HG02840 (cell line): ENCODE results near the gene COX6A2.
A peak's percentile ranks its signal among the peaks of the same experiment; 100 is the strongest.
"Not testable (repeated sequence)": the region's sequence is repeated elsewhere in the genome, so short reads cannot be mapped to it uniquely, and the experiment has no call there.

ENCODE experiments used
- ATAC-seq: cut with Tn5 transposase; IDR thresholded peaks from one replicate; pipeline ENCODE4 v1.9.1; 2021; ENCODE audit warnings: mild to moderate bottlenecking, moderate library complexity, moderate number of reproducible peaks; ENCODE audit not compliant: unreplicated experiment, low FRiP score

Gene COX6A2

DNA sequence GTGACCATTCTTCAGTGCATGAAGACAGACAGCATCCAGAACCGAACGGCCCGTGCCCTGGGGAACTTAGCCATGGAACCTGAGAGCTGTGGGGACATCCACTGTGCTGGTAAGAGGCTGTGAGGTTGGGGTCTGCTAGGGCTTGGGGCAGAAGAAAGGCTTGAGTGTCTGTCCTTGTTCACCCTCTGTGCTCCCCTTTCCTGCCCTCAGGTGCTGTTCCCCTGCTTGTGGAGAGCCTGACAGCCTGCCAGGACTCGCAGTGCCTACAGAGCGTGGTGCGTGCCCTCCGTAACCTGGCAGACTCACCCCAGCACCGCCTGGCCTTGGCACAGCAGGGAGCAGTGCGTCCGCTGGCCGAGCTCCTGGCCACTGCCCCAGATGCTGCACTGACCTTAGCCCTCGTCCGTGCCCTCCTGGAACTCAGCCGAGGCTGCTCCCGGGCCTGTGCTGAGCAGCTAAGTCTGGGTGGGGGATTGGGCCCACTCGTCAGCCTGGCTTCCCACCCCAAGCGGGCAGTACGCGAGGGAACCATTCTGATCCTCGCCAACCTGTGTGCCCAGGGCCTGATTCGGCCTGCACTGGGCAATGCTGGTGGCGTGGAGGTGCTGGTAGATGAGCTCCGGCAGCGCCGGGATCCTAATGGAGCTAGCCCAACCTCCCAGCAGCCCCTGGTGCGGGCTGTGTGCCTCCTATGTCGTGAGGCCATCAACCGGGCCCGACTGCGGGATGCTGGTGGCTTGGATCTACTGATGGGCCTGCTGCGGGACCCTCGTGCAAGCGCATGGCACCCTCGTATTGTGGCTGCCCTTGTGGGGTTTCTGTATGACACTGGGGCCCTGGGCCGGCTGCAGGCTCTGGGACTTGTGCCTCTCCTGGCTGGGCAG, 34.0 kb upstream of the COX6A2 start:
- ATAC-seq, result no peak

DNA sequence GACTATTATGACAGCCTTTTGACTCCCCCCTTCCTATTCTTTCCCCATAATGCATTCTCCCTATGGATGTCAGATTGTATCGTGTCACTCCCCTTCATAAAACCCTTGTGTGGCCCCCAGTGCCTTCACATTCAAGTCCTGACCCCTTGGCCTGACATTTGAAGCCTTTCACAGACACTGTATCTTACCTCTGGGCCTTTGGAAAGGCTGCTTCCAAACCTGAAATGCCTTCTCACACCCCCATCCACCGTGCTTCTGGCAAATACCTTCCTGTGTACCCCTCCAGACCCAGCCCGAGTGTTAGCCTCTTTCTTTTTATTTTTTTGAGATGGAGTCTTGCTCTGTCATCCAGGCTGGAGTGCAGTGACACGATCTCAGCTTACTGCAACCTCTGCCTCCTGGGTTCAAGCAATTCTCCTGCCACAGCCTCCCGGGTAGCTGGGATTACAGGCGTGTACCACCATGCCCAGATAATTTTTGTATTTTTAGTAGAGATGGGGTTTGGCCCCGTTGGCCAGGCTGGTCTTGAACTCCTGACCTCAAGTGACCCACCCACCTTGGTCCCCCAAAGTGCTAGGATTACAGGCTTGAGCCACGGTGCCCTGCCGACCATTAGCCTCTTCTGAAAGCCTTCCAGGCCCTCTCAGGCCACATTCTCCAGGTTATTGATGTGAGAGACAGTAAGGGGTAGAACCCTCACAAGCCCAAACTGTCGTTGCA, 33.2 kb upstream of the COX6A2 start:
- no peak for ATAC-seq

DNA sequence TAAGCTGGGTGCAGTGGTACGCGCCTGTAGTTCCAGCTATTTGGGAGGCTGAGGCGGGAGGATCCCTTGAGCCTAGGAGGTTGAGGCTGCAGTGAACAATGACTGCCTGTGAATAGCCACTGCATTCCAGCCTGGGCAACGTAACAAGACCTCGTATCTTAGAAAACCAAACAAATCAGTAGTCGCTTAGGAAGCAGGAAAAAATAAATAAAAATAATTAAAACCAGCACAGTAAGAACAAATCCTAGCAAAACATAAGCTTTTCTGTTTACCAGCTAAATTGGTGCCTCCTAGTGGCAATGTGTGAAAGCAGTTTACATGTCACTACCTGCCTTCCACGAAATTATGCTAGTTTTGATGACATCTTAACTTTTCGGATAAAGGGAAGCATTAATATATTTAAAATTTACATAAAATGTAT, 32.4 kb upstream of the COX6A2 start:
- ATAC-seq, result no peak

DNA sequence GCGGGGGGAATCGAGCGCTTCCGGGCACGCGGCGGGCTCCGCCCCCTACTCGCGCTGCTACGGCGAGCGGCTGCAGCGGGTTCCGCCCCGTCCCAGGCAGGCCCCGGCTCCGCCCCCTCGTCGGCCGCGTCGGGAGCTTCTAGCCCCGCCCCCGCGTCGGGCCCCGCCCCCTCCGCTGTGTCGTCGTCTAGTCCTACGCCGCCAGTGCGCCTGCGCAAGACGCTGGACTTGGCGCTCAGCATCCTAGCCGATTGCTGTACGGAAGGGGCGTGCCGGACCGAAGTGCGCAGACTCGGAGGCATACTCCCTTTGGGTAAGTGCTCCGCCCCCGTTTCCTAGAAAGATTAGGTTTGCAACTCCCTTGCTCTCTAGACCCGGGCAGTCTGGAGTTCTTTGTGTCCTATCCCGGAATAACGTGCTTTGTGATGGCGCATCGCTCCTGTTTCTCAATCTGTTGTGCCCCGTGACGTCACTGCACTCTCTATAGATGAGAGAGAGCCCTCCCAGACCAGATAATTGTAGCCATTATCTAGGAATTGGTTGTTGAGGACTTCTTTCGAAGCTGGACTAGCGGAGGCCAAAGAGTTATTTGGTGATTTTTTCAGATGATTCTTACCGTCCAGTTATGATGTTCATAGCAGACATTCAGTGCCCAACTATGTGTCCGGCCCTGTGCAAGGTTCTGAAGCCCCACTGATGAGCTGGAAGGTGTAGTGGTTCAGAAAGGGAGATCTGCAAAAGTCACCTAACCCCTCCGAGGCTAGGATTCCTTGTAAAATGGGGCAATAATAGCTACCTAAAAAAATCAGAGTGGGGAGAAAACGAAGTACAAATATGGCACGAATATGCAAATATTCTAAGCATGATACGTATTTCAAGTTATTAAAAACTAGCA, 31.8 kb upstream of the COX6A2 start:
- ATAC-seq, result peak; percentile 76

DNA sequence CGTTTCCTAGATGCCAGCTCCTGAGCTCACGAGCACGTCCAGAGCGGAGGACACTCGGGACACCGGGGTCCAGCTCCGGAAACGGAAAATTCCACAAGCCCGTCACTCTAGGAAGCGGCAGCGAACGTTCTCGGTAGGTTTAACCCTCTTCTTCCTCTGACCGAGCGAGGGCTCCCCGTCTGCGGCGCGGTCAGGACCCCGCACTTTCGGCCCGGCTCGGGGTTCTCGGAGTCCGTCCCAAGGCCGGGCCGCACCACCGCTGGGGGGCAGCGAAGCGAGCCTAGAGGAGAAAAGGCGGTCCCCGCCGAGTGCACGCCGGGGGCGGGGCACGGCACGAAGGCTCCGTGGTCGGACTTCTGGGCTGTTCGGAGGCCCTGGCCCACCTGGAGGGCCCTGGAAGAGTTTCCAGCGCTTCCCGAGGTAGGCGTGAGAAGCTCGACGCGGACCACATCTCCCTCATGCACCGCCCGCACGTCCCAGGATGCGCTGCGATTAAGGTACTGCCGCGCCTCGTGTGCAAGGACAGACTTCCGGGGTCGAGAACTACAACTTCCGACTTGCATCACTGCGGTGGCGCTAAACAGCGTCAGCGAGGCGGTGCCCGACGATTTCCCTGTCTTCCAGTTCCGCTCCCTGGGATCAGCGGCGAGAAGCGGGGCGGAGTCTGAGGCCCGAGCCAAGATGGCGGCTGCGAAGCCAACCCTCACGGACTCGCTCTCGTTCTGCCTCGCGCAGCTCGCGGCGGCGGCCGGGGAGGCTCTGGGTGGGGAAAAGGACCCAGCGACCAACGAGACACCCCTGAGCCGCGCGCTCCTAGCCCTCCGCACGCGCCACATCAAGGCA, 30.9 kb upstream of the COX6A2 start, which contains the start of gene ARMC5:
TSS of gene ARMC5 (plus strand) at position 658 of the 843 bp plus-strand sequence. CDS start at position 682, 24 bp downstream.
- peak; percentile 79 for ATAC-seq

DNA sequence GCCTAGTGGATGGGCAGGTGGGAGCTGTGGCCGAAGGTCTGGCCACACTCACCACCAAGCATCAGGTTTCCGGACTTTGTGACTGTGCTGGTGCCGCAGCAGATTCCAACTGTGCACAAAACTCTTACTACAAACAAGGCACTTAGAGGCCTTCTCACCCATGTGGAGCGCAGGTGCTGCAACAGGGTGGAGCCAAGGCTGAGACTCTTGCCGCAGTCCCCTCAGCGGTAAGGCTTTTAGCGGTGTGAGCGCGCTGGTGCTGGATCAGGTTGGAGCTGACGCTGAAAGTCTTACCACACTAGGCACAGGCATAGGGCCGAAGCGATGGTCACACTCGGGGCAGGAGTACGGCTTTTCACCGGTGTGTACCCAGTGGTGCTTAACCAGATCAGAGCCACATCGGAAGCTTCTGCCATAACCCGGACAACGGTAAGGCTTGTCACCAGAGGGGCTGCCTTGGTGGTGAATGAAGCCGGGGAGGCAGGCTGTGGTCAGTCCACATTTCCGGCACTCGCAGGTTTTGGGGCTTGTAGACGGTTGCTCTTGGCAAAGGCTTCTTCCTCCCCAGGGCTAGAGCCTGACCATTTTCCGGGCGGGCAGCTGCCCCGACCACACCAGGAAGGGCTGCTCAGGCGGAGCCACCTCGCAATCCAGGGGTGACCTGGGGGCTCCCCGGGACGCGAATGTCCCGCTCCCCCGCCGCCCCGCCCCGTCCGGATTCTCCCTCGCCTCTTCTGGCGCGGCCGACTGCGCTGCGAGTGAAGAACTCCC, 30.1 kb upstream of the COX6A2 start:
- ATAC-seq, result peak; percentile 1

DNA sequence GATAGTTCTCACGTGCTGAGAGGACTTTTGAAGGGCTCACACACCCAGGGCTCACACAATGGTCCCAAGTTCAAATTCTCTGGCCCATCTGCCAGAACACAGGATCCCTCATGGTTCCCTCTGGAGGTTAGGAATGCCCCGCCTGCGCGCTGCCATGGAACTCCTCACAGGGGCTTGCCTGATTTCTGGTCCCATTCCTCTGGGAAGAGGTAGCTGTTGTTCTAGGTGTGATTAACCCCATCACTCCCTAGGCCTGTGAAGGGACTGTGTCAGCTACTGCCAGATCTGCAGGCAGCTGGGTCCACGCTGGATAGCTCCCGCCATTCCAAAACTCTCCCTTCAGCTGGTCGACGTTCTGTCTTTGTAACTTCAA, 28.8 kb upstream of the COX6A2 start:
- ATAC-seq, result no peak

DNA sequence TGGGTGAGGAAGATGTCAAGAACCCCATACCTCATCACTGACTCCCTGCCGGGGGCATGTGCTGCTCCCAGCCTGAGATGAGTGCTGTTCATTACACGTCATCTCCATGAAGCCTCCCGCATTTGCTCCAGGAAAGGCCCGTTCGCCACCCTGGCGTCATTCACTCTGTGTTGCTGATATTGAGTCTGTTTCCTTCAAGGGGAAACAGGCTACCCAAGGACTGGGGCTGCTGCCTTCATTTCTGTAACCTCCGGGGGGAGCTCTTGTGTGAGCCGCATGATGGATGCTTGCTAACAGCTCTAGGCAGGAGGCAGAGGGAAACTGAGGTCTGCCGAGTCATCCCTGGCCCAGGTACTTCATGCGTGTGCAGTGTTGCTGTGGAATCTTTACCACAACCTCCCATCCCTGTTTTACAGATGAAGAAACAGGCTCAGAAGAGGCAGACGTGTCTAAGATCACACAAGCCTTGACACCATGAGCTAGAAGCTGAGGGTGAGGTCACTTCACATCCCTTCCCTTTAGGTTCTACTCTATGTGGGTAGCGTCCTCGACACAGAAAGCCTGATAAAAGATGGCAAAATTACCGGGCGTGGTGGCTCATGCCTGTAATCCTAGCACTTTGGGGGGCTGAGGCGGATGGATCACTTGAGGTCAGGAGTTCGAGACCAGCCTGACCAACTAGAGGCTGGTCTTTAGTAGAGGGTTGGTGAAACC, 27.6 kb upstream of the COX6A2 start:
- no peak for ATAC-seq

DNA sequence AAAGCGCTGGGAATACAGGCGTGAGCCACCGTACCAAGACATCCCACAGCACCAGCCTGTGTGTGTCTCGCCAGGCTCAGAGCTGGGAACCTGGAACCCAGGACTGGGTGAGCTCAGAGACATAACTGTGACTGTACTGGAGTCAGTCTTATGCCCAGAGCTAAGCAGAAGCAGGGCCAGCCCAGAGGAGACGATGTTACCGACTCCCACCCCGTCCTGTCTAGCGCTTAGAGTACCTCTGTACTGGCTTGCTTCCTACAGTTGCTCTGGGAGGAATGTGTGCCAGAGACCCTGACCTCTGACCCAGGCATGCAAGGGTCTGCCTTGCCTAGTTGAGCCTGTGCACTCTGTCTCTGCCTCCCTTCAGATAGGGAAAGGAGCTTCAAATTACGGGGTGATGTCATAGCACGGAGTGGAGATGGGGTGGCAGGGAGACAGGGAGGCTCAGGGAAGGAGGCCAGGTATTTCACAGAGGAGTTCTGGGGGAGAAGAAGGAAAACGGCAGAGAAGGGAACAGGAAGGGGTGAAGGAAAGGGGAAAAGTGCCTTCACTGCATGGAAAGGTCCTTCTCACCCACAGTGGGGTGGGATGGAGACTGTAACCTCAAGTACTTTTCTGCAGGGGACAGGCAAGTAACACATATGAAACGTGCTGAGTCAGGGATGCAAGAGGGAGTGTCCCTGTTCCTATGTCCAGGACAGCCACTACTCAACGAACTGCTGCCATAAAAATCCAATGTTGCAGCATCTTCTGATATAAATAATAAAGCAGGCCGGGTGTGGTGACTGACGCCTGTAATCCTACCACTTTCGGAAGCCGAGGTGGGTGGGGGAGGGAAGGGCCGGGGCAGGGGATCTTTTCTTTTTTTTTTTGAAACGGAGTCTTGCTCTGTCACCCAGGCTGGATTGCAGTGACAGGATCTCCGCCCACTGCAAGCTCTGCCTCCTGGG, 25.4 kb upstream of the COX6A2 start:
- no peak for ATAC-seq

DNA sequence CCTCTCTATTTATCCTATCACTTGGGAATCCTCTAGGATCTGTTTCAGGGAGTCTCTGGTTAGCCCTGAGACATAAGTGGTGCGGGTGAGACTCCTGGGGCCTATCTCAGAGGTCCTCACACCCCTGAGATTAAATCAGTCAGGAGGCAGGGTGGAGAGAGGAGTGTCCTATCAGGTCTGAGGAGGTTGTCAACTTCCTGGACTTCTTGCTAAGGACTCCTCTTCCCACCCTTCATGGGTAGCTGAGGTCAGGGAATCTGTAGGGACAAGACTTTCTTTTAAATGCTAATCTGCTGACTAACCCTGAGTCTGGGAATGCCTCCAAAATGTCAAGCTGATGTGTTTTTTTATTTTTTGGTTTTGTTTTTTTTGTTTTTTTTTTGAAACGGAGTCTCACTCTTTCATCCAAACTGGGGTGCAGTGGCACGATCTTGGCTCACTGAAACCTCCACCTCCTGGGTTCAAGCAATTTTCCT, 24.5 kb upstream of the COX6A2 start:
- ATAC-seq, result no peak

DNA sequence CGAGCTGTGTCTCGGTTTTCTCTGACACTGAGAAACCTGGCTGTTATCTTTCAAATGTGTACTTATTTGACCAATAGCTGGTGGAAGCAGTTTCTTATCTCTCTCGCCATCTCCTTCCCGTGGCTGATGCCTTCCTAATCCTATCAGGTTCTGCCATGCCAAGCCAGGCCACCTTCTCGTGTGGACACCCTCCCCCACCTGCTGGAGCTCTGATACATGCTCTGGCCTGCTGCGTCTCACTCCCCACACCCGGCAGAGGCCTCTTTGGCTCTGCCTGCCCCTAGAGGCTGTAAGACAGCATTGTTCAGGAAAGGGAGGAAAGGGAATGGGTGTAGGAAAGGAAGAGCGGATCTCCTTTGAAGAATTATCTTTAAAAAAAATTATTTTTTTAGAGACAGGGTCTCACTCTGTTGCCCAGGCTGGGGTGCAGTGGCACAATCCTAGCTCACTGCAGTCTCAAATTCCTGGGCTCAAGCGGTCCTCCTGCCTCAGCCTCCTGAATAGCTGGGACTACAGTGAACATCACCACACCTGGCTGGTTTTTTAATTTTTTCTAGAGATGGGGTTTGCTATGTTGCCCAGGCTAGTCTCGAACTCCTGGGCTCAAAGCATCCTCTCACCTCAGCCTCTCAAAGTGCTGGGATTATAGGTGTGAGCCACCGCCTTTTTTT, 23.7 kb upstream of the COX6A2 start:
- no peak for ATAC-seq

DNA sequence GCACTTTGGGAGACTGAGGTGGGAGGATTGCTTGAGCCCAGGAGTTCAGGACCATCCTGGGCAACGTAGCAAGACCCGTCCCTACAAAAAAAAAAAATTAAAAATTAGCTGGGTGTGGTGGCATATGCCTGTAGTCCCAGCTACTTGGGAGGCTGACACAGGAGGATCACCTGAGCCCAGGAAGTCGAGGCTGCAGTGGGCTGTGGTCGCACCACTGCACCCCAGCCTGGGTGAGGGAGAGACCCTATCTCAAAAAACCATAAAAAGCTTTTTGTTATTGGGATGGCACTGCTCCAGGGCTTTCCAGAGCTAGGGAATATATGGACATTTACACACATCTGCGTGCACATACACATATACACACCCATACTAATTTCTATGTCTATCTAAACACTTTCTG, 23.0 kb upstream of the COX6A2 start:
- ATAC-seq, result no peak

DNA sequence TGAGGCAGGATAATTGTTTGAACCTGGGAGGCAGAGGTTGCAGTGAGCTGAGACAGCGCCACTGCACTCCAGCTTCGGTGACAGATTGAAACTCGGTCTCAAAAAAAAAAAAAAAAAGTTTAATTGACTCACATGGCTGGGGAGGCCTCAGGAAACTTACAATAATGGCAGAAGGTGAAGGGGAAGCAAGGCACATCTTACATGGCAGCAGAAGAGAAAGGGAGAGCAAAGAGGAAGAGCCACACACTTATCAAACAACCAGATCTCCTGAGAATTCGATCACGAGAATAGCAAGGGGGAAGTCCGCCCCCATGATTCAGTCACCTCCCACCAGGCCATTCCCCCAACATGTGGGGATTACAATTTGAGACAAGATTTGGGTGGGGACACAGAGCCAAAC, 17.8 kb upstream of the COX6A2 start:
- not testable (repeated sequence) for ATAC-seq

DNA sequence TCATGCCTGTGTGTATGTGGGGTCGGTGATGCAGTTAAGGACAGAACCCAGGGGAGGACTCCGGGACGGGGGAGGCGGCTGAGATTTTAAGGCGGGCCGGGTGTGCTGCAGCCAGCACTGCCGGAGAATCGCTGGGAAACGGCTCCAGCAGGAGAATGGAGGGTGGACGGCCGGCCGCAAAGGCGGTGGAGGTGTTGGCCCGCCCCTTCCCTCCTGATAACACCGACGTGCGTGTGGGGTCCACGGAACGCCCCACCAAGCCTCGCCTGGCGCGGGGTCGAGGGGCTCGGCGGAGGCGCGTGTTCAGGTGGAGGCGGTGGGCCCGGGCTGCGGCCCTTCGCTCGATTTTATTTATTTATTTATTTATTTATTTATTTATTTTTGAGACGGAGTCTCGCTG, 13.8 kb upstream of the COX6A2 start:
- no peak for ATAC-seq

DNA sequence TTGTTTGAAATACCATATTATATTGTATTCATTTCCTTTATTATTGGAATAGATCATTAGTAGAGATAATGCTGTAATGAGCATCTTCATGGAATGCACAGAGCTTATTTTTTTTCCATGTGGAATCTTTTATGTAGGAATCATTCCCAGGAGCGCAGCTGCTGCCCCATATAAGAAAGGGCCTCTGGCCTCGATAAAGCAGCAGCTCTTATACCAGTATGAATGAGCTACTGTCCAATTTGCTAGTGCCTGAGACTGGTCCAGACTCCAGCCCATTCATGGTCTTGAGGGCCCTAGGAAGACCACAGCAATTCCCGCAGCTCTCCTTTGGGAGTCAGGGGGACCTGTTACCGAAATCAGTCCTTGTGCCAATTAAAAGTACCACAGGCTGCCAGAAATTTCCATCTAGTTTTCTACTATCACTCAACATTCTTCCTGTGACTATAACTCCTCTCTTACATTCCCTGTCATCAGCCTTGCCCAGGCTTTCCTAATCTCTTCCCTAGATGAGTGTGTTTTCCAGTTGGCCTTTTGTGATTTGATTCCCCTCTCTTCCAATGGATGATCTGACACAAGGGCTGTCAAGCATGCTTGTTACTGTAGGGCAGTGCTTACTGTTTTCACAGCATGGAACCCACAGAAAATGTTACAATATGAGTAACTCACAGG, 12.5 kb upstream of the COX6A2 start:
- no peak for ATAC-seq

DNA sequence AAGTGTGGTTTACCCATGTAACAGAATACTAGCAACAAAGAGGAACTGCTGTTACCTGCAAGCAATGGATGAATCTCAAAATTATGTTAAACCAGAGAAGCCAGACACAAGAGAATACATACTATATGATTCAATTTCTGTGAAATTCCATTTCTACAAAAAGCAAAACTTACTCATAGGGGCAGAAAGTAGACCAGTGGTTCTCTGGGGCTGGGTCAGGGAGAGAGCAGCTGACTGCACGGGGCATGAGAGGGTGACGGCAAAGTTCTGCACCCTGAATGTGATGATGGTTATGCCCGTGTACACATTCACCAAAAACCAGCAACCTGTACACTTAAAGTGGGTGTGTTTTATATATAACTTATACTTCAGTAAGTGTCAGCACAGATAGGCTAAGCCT, 11.4 kb upstream of the COX6A2 start:
- ATAC-seq, result no peak
